ENCODE measurements around the gene PARP2. TPM values are rescaled to one million over a fixed set of nuclear protein-coding genes. Genes with fewer than 3 reads are reported as not detected.

PARP2 gene
- total and polyA plus RNA-seq, 2 of the 8 experiments (the other 6 are each of a cell fraction or from before 2014, with no cell fraction given) = 27.7 to 41.7 TPM

DNA sequence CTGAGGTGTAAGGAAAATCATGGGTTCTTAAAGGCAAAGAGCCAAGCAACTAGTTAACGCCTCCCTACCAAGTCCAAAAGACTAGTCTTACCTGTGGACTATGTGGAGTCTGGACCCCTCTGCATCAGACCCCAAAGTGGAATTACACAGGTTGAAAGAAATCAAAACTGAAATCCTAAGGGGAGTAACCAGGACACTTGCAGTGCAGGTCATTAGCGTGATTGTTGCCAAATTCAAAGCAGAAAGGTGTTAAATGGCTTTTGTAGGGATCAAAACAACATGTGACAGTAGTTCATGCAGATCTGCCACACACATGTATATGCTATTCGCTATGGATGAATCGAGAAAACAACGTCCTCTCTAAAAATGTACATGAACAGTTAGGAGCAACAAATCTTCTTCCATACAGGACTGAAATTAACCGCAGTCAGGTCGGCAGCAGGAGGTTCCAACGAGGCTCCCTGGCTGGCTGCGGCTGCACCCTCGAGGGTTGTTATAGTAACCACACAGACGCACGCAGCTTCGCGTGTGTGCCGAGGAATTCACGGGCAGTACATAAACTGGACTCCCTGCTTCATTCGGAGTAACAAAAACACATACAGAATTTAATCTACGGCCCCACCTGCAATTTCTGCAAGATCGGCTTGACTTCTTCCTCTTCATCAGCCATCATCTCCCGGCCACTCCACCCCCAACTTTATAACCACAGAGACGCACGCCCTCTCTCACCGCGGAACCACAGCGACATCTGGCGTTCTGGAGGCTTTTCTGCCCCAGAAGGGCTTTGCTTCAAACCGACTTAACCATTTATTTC, 38.0 kb upstream of the PARP2 start, which contains the start of gene TTC5 (continued):
- TF ChIP-seq, protein P1, sequence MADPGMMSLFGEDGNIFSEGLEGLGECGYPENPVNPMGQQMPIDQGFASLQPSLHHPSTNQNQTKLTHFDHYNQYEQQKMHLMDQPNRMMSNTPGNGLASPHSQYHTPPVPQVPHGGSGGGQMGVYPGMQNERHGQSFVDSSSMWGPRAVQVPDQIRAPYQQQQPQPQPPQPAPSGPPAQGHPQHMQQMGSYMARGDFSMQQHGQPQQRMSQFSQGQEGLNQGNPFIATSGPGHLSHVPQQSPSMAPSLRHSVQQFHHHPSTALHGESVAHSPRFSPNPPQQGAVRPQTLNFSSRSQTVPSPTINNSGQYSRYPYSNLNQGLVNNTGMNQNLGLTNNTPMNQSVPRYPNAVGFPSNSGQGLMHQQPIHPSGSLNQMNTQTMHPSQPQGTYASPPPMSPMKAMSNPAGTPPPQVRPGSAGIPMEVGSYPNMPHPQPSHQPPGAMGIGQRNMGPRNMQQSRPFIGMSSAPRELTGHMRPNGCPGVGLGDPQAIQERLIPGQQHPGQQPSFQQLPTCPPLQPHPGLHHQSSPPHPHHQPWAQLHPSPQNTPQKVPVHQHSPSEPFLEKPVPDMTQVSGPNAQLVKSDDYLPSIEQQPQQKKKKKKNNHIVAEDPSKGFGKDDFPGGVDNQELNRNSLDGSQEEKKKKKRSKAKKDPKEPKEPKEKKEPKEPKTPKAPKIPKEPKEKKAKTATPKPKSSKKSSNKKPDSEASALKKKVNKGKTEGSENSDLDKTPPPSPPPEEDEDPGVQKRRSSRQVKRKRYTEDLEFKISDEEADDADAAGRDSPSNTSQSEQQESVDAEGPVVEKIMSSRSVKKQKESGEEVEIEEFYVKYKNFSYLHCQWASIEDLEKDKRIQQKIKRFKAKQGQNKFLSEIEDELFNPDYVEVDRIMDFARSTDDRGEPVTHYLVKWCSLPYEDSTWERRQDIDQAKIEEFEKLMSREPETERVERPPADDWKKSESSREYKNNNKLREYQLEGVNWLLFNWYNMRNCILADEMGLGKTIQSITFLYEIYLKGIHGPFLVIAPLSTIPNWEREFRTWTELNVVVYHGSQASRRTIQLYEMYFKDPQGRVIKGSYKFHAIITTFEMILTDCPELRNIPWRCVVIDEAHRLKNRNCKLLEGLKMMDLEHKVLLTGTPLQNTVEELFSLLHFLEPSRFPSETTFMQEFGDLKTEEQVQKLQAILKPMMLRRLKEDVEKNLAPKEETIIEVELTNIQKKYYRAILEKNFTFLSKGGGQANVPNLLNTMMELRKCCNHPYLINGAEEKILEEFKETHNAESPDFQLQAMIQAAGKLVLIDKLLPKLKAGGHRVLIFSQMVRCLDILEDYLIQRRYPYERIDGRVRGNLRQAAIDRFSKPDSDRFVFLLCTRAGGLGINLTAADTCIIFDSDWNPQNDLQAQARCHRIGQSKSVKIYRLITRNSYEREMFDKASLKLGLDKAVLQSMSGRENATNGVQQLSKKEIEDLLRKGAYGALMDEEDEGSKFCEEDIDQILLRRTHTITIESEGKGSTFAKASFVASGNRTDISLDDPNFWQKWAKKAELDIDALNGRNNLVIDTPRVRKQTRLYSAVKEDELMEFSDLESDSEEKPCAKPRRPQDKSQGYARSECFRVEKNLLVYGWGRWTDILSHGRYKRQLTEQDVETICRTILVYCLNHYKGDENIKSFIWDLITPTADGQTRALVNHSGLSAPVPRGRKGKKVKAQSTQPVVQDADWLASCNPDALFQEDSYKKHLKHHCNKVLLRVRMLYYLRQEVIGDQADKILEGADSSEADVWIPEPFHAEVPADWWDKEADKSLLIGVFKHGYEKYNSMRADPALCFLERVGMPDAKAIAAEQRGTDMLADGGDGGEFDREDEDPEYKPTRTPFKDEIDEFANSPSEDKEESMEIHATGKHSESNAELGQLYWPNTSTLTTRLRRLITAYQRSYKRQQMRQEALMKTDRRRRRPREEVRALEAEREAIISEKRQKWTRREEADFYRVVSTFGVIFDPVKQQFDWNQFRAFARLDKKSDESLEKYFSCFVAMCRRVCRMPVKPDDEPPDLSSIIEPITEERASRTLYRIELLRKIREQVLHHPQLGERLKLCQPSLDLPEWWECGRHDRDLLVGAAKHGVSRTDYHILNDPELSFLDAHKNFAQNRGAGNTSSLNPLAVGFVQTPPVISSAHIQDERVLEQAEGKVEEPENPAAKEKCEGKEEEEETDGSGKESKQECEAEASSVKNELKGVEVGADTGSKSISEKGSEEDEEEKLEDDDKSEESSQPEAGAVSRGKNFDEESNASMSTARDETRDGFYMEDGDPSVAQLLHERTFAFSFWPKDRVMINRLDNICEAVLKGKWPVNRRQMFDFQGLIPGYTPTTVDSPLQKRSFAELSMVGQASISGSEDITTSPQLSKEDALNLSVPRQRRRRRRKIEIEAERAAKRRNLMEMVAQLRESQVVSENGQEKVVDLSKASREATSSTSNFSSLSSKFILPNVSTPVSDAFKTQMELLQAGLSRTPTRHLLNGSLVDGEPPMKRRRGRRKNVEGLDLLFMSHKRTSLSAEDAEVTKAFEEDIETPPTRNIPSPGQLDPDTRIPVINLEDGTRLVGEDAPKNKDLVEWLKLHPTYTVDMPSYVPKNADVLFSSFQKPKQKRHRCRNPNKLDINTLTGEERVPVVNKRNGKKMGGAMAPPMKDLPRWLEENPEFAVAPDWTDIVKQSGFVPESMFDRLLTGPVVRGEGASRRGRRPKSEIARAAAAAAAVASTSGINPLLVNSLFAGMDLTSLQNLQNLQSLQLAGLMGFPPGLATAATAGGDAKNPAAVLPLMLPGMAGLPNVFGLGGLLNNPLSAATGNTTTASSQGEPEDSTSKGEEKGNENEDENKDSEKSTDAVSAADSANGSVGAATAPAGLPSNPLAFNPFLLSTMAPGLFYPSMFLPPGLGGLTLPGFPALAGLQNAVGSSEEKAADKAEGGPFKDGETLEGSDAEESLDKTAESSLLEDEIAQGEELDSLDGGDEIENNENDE (IDR thresholded peaks at IDR 0.05; ENCODE audit: insufficient replicate concordance, low read length) = no peak
- TF ChIP-seq POLR2A (IDR thresholded peaks at IDR 0.05; ENCODE audit: control extremely low read depth in 1 of 2, low read depth in 2 of 2, low read length in 2 of 2) (peak in 1 of 2 experiments; percentile 58; a peak in 1 of 3 replicates), SP2 (IDR thresholded peaks at IDR 0.05; ENCODE audit: low read length) (peak; percentile 93), POLR2AphosphoS5 (IDR thresholded peaks at IDR 0.05; ENCODE audit: low read depth, low read length) (peak; percentile 45), PHF8 (conservative IDR thresholded peaks at IDR 0.05; ENCODE audit: low read depth, low read length) (peak; percentile 58), YY1 (IDR thresholded peaks at IDR 0.05; ENCODE audit: low read depth, low read length) (peak; percentile 83)

Data from H1 (cell line).